Gastroesophageal sphincter (tissue), 4 donors: ENCODE data around the gene LIMCH1. TPM values are rescaled to one million over a fixed set of nuclear protein-coding genes. Genes with fewer than 3 reads are reported as not detected.

Source experiments
- ATAC-seq: fragments of 150-250 bp; one replicate; pipeline ENCODE4 v1.9.1; 2016; ENCODE audit warnings: mild to moderate bottlenecking, moderate library complexity
- H3K27ac ChIP-seq, 4 donors: fragments of 200-600 bp; sonication (generic) in 3 of 4; 1 replicate in 3 of 4; 2 replicates in 1 of 4; pipeline ENCODE4 v1.5.1; 2016 to 2019
- H3K27me3 ChIP-seq: fragments of 200-600 bp; sonication (generic); one replicate; pipeline ENCODE4 v1.5.1; 2019
- H3K36me3 ChIP-seq, 2 donors: fragments of 200-600 bp; sonication (generic); one replicate each; pipeline ENCODE4 v1.5.1; 2019; ENCODE audit warnings: control low read depth in 1 of 2
- H3K4me1 ChIP-seq, 3 donors: fragments of 200-600 bp; sonication (generic); 1 replicate in 2 of 3; 2 replicates in 1 of 3; pipeline ENCODE4 v1.5.1; 2016 to 2019; ENCODE audit warnings: control low read depth in 2 of 3
- H3K4me3 ChIP-seq, 2 donors: fragments of 200-600 bp; sonication (generic); one replicate each; pipeline ENCODE4 v1.5.1; 2019; ENCODE audit warnings: mild to moderate bottlenecking in 1 of 2, moderate library complexity in 1 of 2
- H3K9me3 ChIP-seq, 3 donors: fragments of 200-600 bp; sonication (generic); one replicate each; pipeline ENCODE4 v1.5.1; 2017 to 2019; ENCODE audit warnings: control low read depth in 2 of 3
- EP300 ChIP-seq: sonication (generic); formaldehyde crosslinking; IDR thresholded peaks from one replicate; pipeline ENCODE4 v1.6.1; 2017; ENCODE audit warnings: antibody characterized with exemption, mild to moderate bottlenecking
- POLR2A ChIP-seq, 2 donors: fragments of 450-650 bp; IDR thresholded peaks; one replicate each; pipeline ENCODE4 v1.6.1; 2017; ENCODE audit warnings: antibody characterized with exemption in 2 of 2, mild to moderate bottlenecking in 2 of 2, moderate library complexity in 1 of 2
- POLR2AphosphoS5 ChIP-seq: sonication (generic); formaldehyde crosslinking; IDR thresholded peaks from one replicate; pipeline ENCODE4 v1.6.1; 2017; ENCODE audit warnings: antibody characterized with exemption
- WGBS, 2 donors: methylation state at CpG; one replicate each; pipeline ENCODE4 v1.1.5; 2018; ENCODE audit warnings: low coverage in 1 of 2; 5-methylcytosine and 5-hydroxymethylcytosine counted together
- total RNA-seq, 4 donors: library from RNA; depleted of rRNA; stranded (reverse); fragments of >200 nt; gene quantifications; one replicate each; pipeline ENCODE4 v1.1.0, GENCODE V29; 2016
- TF ChIP-seq, protein P1 (sequence below), 4 experiments: fragments of 200-600 bp in 2 of 4; fragments of 450-650 bp in 2 of 4; sonication (generic) in 1 of 4; IDR thresholded peaks; one replicate each; pipeline ENCODE4 v1.5.1; 2017 to 2019; ENCODE audit warnings: antibody characterized with exemption in 4 of 4, mild to moderate bottlenecking in 2 of 4, moderate library complexity in 2 of 4

LIMCH1 gene
- total RNA-seq, 4 donors from 2014 or later: 9.8 to 82.9 (median 63.1) TPM

DNA sequence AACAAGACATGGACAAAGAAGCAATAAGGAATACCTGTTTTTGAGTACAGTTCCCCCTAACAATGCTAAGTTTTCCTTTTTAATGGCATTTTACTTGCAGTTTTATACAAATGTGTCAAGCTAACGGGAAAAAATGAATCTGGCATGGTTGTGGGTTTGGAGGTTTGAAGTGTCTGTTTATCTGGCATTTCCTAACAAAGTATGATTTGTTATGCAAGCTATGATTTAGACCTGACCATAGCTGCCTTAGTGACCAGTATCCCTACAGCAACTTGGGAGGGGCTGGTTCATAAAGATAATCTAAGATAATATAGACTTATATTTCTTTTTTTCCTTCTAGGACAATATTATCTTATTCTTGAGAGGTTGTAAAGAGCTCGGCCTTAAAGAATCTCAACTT lies 60.6 kb downstream of the LIMCH1 start:
- ATAC-seq: no peak
- H3K9me3 ChIP-seq: no peaks in the 10 kb centered on the region
- 65 to 73% methylated on average over 2 of the region's 2 CpGs for WGBS, 2 donors
- H3K4me3 ChIP-seq: no peak overlapping the region
- H3K36me3 ChIP-seq: no peaks in the 10 kb centered on the region
- no peak overlapping the region for H3K27ac ChIP-seq
- H3K27me3 ChIP-seq: no peaks in the 10 kb centered on the region
- TF ChIP-seq POLR2A (IDR thresholded peaks at IDR 0.05) (no peak), POLR2AphosphoS5 (no peak), EP300 (no peak)
- TF ChIP-seq, protein P1, sequence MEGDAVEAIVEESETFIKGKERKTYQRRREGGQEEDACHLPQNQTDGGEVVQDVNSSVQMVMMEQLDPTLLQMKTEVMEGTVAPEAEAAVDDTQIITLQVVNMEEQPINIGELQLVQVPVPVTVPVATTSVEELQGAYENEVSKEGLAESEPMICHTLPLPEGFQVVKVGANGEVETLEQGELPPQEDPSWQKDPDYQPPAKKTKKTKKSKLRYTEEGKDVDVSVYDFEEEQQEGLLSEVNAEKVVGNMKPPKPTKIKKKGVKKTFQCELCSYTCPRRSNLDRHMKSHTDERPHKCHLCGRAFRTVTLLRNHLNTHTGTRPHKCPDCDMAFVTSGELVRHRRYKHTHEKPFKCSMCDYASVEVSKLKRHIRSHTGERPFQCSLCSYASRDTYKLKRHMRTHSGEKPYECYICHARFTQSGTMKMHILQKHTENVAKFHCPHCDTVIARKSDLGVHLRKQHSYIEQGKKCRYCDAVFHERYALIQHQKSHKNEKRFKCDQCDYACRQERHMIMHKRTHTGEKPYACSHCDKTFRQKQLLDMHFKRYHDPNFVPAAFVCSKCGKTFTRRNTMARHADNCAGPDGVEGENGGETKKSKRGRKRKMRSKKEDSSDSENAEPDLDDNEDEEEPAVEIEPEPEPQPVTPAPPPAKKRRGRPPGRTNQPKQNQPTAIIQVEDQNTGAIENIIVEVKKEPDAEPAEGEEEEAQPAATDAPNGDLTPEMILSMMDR (IDR thresholded peaks at IDR 0.05): no peak
- H3K4me1 ChIP-seq: peaks cover 0 to 39% (median 9%) of the 10 kb centered on the region in 3 donors

DNA sequence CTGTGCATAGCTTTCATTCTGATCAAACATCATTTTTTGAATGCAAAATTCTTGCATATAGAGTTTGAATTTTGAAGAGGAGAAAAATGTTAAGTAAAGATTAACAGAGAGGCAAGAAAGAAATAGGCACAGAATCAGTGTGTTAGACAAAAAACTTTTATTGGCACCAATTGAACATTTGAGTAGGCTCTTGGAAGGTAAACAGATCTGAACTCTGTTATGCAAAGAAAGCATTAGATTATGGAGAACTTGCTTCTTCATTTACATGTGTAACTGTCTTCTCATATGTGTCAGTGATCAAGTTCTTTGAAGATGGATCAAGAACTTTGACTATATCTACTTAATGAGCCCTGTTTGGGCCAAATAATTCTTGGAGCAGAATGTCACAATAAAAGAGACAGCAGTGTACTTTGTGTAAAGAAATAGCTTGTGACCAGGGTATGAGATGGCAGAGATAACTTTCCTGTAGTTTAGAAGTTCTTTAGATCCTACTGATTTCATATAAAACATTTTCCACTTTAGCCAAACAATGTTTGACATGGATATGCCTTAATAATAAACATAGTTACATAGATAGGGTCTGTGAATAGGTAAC lies 61.3 kb downstream of the LIMCH1 start:
- no peaks in the 10 kb centered on the region for H3K9me3 ChIP-seq
- no peaks in the 10 kb centered on the region for H3K36me3 ChIP-seq
- no peak overlapping the region for H3K27ac ChIP-seq
- TF ChIP-seq EP300 (no peak), POLR2A (IDR thresholded peaks at IDR 0.05) (no peak), POLR2AphosphoS5 (no peak)
- TF ChIP-seq, protein P1 (IDR thresholded peaks at IDR 0.05): no peak
- peaks cover 0 to 33% (median 8%) of the 10 kb centered on the region in 3 donors for H3K4me1 ChIP-seq
- no peak for ATAC-seq
- H3K4me3 ChIP-seq: no peak overlapping the region
- H3K27me3 ChIP-seq: no peaks in the 10 kb centered on the region

DNA sequence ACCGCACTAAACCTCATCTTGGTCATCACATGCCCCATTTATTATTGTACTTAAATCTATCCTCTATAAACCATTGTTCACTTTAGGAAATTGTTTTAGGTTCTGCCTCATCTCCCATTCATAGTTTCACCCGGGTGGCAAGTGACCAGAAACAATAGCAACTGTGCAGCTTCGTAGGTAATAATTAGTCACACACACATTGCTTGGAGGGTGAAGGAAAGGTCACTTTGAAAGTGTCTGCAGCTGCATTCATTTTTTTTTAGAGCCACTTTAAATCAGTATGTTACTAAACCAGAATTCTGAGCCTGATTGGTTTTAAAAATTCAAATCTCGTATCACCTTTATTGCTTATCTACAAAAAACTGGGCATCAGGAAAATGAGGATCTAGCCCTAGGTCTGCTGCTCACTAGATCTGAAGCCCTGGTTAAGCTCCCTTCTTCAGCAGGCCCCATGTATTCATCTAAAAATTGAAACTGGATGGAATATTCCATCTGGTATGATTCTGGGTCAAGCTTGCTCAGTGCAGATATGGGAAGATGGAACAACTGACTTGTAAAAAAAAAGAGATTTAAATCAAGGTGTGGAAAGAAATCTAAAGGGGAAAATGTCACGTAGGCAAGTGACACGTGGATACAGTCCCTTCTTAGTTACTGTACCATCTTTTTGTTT lies 62.4 kb downstream of the LIMCH1 start:
- TF ChIP-seq, protein P1 (IDR thresholded peaks at IDR 0.05): no peak
- TF ChIP-seq POLR2A (IDR thresholded peaks at IDR 0.05): no peak
- no peak for TF ChIP-seq EP300
- TF ChIP-seq POLR2AphosphoS5: no peak

DNA sequence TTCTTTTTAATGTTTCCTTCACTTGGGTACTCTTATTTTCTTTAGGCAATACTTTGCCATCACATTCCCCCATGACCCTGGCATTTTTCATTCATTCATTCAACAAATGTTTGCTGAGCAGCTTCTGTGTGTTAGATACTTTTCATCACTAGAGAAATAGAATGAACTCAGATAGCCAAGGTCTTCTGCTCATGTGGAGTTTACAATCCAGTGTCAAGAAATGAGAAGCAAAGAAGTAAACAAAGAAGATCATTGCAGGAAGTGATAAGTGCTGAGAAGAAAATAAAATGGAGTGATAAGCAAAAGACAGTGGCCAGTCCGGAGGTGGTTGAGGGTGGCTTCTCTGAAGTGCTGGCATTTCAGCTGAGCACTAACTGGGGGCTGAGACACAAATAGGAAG lies 63.1 kb downstream of the LIMCH1 start:
- Histone ChIP-seq H3K4me3 (no peak overlapping the region), H3K4me1 (peaks cover 0 to 24% (median 5%) of the 10 kb centered on the region in 3 donors), H3K36me3 (no peaks in the 10 kb centered on the region), H3K27ac (no peak overlapping the region), H3K9me3 (no peaks in the 10 kb centered on the region), H3K27me3 (no peaks in the 10 kb centered on the region)
- no peak for ATAC-seq
- WGBS, 2 donors: 64 to 70% methylated on average over 1 of the region's 1 CpG
- TF ChIP-seq EP300: no peak
- TF ChIP-seq POLR2A (IDR thresholded peaks at IDR 0.05): no peak
- TF ChIP-seq POLR2AphosphoS5: no peak
- TF ChIP-seq, protein P1 (IDR thresholded peaks at IDR 0.05): no peak

More for the DNA sequence above, 62.4 kb downstream of the LIMCH1 start:
- no peaks in the 10 kb centered on the region for H3K36me3 ChIP-seq
- ATAC-seq: no peak
- H3K27me3 ChIP-seq: no peaks in the 10 kb centered on the region
- WGBS, 2 donors: 77 to 83% methylated on average over 6 of the region's 6 CpGs
- no peak overlapping the region for H3K4me3 ChIP-seq
- H3K4me1 ChIP-seq: peaks cover 0 to 24% (median 5%) of the 10 kb centered on the region in 3 donors
- no peak overlapping the region for H3K27ac ChIP-seq
- H3K9me3 ChIP-seq: no peaks in the 10 kb centered on the region

DNA sequence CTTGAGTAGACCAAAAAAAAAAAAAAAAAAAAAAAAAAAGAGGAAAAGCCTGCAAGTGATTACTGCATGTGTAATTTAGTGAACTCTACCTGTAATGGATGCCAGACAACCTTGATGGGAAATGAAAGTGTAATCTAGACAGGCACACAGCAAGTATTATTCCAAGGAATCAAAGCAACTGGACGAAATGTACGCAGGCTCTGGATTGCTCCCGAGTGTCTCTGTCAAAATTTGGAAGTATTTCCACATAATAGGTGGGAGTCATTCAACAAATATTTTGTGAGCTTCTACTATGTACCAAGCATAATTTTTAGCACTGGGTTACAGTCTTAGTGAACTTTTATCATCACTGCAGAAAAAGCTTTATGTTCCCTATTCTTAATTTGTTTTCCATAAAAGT lies 64.2 kb downstream of the LIMCH1 start:
- Histone ChIP-seq H3K4me1 (peaks cover 0 to 24% (median 5%) of the 10 kb centered on the region in 3 donors), H3K36me3 (no peaks in the 10 kb centered on the region), H3K4me3 (no peak overlapping the region), H3K27me3 (no peaks in the 10 kb centered on the region), H3K27ac (no peak overlapping the region), H3K9me3 (no peaks in the 10 kb centered on the region)
- no peak for ATAC-seq
- WGBS, 2 donors: 87 to 94% methylated on average over 3 of the region's 3 CpGs
- no peak for TF ChIP-seq POLR2A (IDR thresholded peaks at IDR 0.05)
- no peak for TF ChIP-seq EP300
- no peak for TF ChIP-seq POLR2AphosphoS5
- TF ChIP-seq, protein P1 (IDR thresholded peaks at IDR 0.05): no peak
